ENCODE results near the gene RPLP2. TPM values are rescaled to one million over a fixed set of nuclear protein-coding genes. Genes with fewer than 3 reads are reported as not detected.

The RPLP2 gene
- total RNA-seq, 2 experiments from 2014 or later = 2,941 to 2,963 TPM

- CTCF ChIA-PET = interaction anchor here (1.4 kb wide), 1 partner anchor 11 kb away, joined by 3 read pairs; no protein-coding TSS in a partner anchor
These were observed 44.1 kb downstream of the RPLP2 start for GRCh38 chr11:853682-854448.

GRCh38 chr11:854601-855329 is 45.0 kb downstream of the RPLP2 start:
- H3K36me3 Mint-ChIP-seq = no peaks in the 10 kb centered on the region
- peaks cover 2% of the 10 kb centered on the region for H3K27me3 Mint-ChIP-seq
- ChIA-PET CTCF (interaction anchor here (0.7 to 1.4 kb wide), 2 partner anchors 11 to 91 kb away, joined by 3 read pairs; no protein-coding TSS in a partner anchor), POLR2A (no interaction called here)
- no peak overlapping the region for H3K27ac Mint-ChIP-seq
- intact Hi-C loops (cut with micrococcal nuclease) = no loop called here
- no peaks in the 10 kb centered on the region for H3K9me3 Mint-ChIP-seq
- no peak overlapping the region for H3K4me3 Mint-ChIP-seq
- no peaks in the 10 kb centered on the region for H3K4me1 Mint-ChIP-seq (ENCODE audit: low read depth)
- no peak for DNase-seq

More at GRCh38 chr11:853682-854448, 44.1 kb downstream of the RPLP2 start:
- H3K9me3 Mint-ChIP-seq = no peaks in the 10 kb centered on the region
- H3K27ac Mint-ChIP-seq = no peak overlapping the region
- no peak overlapping the region for H3K4me3 Mint-ChIP-seq
- POLR2A ChIA-PET = no interaction called here
- H3K4me1 Mint-ChIP-seq (ENCODE audit: low read depth) = no peaks in the 10 kb centered on the region
- DNase-seq = no peak
- H3K36me3 Mint-ChIP-seq = no peaks in the 10 kb centered on the region
- intact Hi-C loops (cut with micrococcal nuclease) = no loop called here
- H3K27me3 Mint-ChIP-seq = peaks cover 2% of the 10 kb centered on the region

- intact Hi-C loops (cut with micrococcal nuclease) = no loop called here
- Mint-ChIP-seq H3K27me3 (peaks cover 2% of the 10 kb centered on the region), H3K4me3 (no peak overlapping the region), H3K27ac (no peak overlapping the region), H3K36me3 (no peaks in the 10 kb centered on the region), H3K9me3 (no peaks in the 10 kb centered on the region), H3K4me1 (ENCODE audit: low read depth) (no peaks in the 10 kb centered on the region)
- CTCF ChIA-PET = interaction anchor here (0.7 to 1.4 kb wide), 2 partner anchors 12 to 91 kb away, joined by 3 read pairs; no protein-coding TSS in a partner anchor
- POLR2A ChIA-PET = no interaction called here
- no peak for DNase-seq
These were observed 45.5 kb downstream of the RPLP2 start for GRCh38 chr11:855330-855674.

GRCh38 chr11:855796-856195 is 46.0 kb downstream of the RPLP2 start:
- Mint-ChIP-seq H3K4me1 (ENCODE audit: low read depth) (no peaks in the 10 kb centered on the region), H3K36me3 (no peaks in the 10 kb centered on the region), H3K9me3 (no peaks in the 10 kb centered on the region), H3K27me3 (peaks cover 2% of the 10 kb centered on the region), H3K4me3 (no peak overlapping the region), H3K27ac (no peak overlapping the region)
- intact Hi-C loops (cut with micrococcal nuclease) = no loop called here
- no peak for DNase-seq
- ChIA-PET POLR2A (no interaction called here), CTCF (interaction anchor here (0.7 kb wide), 1 partner anchor 90 kb away, joined by 3 read pairs; no protein-coding TSS in a partner anchor)

- Mint-ChIP-seq H3K36me3 (no peaks in the 10 kb centered on the region), H3K9me3 (no peaks in the 10 kb centered on the region), H3K4me1 (ENCODE audit: low read depth) (no peaks in the 10 kb centered on the region), H3K4me3 (no peak overlapping the region), H3K27ac (no peak overlapping the region), H3K27me3 (peaks cover 2% of the 10 kb centered on the region)
- CTCF ChIA-PET = no interaction called here
- no peak for DNase-seq
- intact Hi-C loops (cut with micrococcal nuclease) = no loop called here
- POLR2A ChIA-PET = no interaction called here
These were observed 46.6 kb downstream of the RPLP2 start for GRCh38 chr11:856397-856796.

GRCh38 chr11:858053-858761 is 48.4 kb downstream of the RPLP2 start:
- ChIA-PET POLR2A (no interaction called here), CTCF (interaction anchor here (0.9 kb wide), 1 partner anchor 10 kb away, joined by 3 read pairs; no protein-coding TSS in a partner anchor)
- no peak overlapping the region for H3K4me3 Mint-ChIP-seq
- no peaks in the 10 kb centered on the region for H3K9me3 Mint-ChIP-seq
- no peaks in the 10 kb centered on the region for H3K36me3 Mint-ChIP-seq
- no peaks in the 10 kb centered on the region for H3K4me1 Mint-ChIP-seq (ENCODE audit: low read depth)
- intact Hi-C loops (cut with micrococcal nuclease) = no loop called here
- no peak overlapping the region for H3K27ac Mint-ChIP-seq
- peaks cover 2% of the 10 kb centered on the region for H3K27me3 Mint-ChIP-seq
- no peak for DNase-seq

GRCh38 chr11:858762-859339 is 49.1 kb downstream of the RPLP2 start:
- H3K9me3 Mint-ChIP-seq = no peaks in the 10 kb centered on the region
- no peak for DNase-seq
- no peaks in the 10 kb centered on the region for H3K36me3 Mint-ChIP-seq
- intact Hi-C loops (cut with micrococcal nuclease) = no loop called here
- H3K27me3 Mint-ChIP-seq = peaks cover 2% of the 10 kb centered on the region
- no peak overlapping the region for H3K4me3 Mint-ChIP-seq
- no peak overlapping the region for H3K27ac Mint-ChIP-seq
- POLR2A ChIA-PET = no interaction called here
- H3K4me1 Mint-ChIP-seq (ENCODE audit: low read depth) = no peaks in the 10 kb centered on the region
- CTCF ChIA-PET = interaction anchor here (0.9 kb wide), 1 partner anchor 11 kb away, joined by 3 read pairs; no protein-coding TSS in a partner anchor

- peaks cover 2% of the 10 kb centered on the region for H3K27me3 Mint-ChIP-seq
- H3K27ac Mint-ChIP-seq = no peak overlapping the region
- intact Hi-C loops (cut with micrococcal nuclease) = no loop called here
- POLR2A ChIA-PET = no interaction called here
- H3K36me3 Mint-ChIP-seq = no peaks in the 10 kb centered on the region
- no peaks in the 10 kb centered on the region for H3K4me1 Mint-ChIP-seq (ENCODE audit: low read depth)
- no peak overlapping the region for H3K4me3 Mint-ChIP-seq
- CTCF ChIA-PET = no interaction called here
- H3K9me3 Mint-ChIP-seq = no peaks in the 10 kb centered on the region
- DNase-seq = no peak
These were observed 49.8 kb downstream of the RPLP2 start for GRCh38 chr11:859394-860131.

GRCh38 chr11:860234-861104 is 50.7 kb downstream of the RPLP2 start:
- no peak overlapping the region for H3K27ac Mint-ChIP-seq
- peaks cover 2% of the 10 kb centered on the region for H3K27me3 Mint-ChIP-seq
- intact Hi-C loops (cut with micrococcal nuclease) = no loop called here
- H3K4me1 Mint-ChIP-seq (ENCODE audit: low read depth) = no peaks in the 10 kb centered on the region
- ChIA-PET CTCF (interaction anchor here (0.6 kb wide), 1 partner anchor 52 kb away, joined by 4 read pairs; no protein-coding TSS in a partner anchor), POLR2A (no interaction called here)
- H3K36me3 Mint-ChIP-seq = no peaks in the 10 kb centered on the region
- DNase-seq = no peak
- no peaks in the 10 kb centered on the region for H3K9me3 Mint-ChIP-seq
- H3K4me3 Mint-ChIP-seq = no peak overlapping the region

- Mint-ChIP-seq H3K4me3 (no peak overlapping the region), H3K27ac (no peak overlapping the region)
- POLR2A ChIA-PET = no interaction called here
These were observed 51.3 kb downstream of the RPLP2 start for GRCh38 chr11:861105-861479.

More at GRCh38 chr11:861105-861479, 51.3 kb downstream of the RPLP2 start:
- intact Hi-C loops (cut with micrococcal nuclease) = no loop called here
- H3K9me3 Mint-ChIP-seq = no peaks in the 10 kb centered on the region
- peaks cover 2% of the 10 kb centered on the region for H3K27me3 Mint-ChIP-seq
- CTCF ChIA-PET = interaction anchor here (0.6 kb wide), 1 partner anchor 50 kb away, joined by 3 read pairs; no protein-coding TSS in a partner anchor
- H3K36me3 Mint-ChIP-seq = no peaks in the 10 kb centered on the region
- DNase-seq = no peak
- no peaks in the 10 kb centered on the region for H3K4me1 Mint-ChIP-seq (ENCODE audit: low read depth)

Data from activated CD4-positive, alpha-beta memory T cell treated with anti-CD3 and anti-CD28 coated beads for 36 hours (primary cell).